Lower lobe of right lung (tissue), 2 donors: ENCODE measurements around the gene FABP7. TPM values are rescaled to one million over a fixed set of nuclear protein-coding genes. Genes with fewer than 3 reads are reported as not detected.

Source experiments
- ATAC-seq, 2 donors: fragments of 200-7000 bp; cut with Tn5 transposase; one replicate each; pipeline ENCODE4 v1.9.1; 2020 to 2022; ENCODE audit warnings: mild to moderate bottlenecking in 2 of 2, moderate library complexity in 2 of 2
- DNase-seq: peaks from one replicate; pipeline ENCODE4 v3.0.0-alpha.2; 2020
- H3K27ac ChIP-seq: fragments of 200-600 bp; one replicate; pipeline ENCODE4 v1.8.0; 2022
- H3K27me3 ChIP-seq: fragments of 200-600 bp; one replicate; pipeline ENCODE4 v1.8.0; 2022; ENCODE audit warnings: low read depth
- H3K36me3 ChIP-seq: fragments of 200-600 bp; one replicate; pipeline ENCODE4 v1.8.0; 2022; ENCODE audit warnings: mild to moderate bottlenecking
- H3K4me1 ChIP-seq: fragments of 200-600 bp; one replicate; pipeline ENCODE4 v1.8.0; 2022
- H3K4me3 ChIP-seq: fragments of 200-600 bp; one replicate; pipeline ENCODE4 v1.8.0; 2022; ENCODE audit warnings: mild to moderate bottlenecking
- H3K9me3 ChIP-seq: fragments of 200-600 bp; one replicate; pipeline ENCODE4 v1.8.0; 2022
- intact Hi-C: fragments of 100-400 bp; cut with DNase I; formaldehyde crosslinking; loops from one replicate; pipeline ENCODE4 v1.11.0; 2022
- total RNA-seq: library from RNA; stranded (reverse); fragmentation: NEBNext Ultra II Directional; extraction: Animal tissue kit (Norgen Biotek cat#: 25700); gene quantifications from one replicate; pipeline ENCODE4 v1.2.1, GENCODE V29; 2021
- TF ChIP-seq, protein P1 (sequence below): fragments of 200-600 bp; IDR thresholded peaks from one replicate; pipeline ENCODE4 v1.8.0; 2022; ENCODE audit warnings: antibody characterized with exemption, mild to moderate bottlenecking
- donor health status: DM: no; HTN: yes; CAD: no; lungs with severe emphysema.

FABP7 gene
- total RNA-seq, 1 donor from 2014 or later = not detected

DNA sequence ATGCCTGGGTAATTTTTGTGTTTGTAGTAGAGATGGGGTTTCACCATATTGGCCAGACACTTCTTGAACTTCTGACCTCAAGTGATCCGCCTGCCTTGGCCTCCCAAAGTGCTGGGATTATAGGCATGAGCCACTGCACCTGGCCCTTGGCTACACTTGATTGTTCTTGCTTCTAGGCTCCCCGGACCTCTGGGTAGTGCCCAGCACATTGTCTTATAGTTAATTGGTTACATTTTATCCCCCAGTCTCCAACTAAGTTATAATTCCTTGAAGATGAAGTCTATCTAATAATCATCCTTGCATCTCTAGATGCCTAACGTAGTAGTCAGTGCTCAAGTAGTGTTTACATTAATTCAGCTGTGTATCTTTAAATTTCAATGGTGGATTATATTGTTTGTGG is 21.4 kb downstream of the FABP7 start:
- no peak overlapping the region for H3K4me3 ChIP-seq
- H3K4me1 ChIP-seq = no peaks in the 10 kb centered on the region
- ATAC-seq (no peak), DNase-seq (no peak)
- H3K9me3 ChIP-seq = no peaks in the 10 kb centered on the region
- peaks cover 18% of the 10 kb centered on the region for H3K36me3 ChIP-seq
- intact Hi-C loops = no loop called here
- H3K27me3 ChIP-seq = no peaks in the 10 kb centered on the region
- H3K27ac ChIP-seq = no peak overlapping the region
- TF ChIP-seq, protein P1, sequence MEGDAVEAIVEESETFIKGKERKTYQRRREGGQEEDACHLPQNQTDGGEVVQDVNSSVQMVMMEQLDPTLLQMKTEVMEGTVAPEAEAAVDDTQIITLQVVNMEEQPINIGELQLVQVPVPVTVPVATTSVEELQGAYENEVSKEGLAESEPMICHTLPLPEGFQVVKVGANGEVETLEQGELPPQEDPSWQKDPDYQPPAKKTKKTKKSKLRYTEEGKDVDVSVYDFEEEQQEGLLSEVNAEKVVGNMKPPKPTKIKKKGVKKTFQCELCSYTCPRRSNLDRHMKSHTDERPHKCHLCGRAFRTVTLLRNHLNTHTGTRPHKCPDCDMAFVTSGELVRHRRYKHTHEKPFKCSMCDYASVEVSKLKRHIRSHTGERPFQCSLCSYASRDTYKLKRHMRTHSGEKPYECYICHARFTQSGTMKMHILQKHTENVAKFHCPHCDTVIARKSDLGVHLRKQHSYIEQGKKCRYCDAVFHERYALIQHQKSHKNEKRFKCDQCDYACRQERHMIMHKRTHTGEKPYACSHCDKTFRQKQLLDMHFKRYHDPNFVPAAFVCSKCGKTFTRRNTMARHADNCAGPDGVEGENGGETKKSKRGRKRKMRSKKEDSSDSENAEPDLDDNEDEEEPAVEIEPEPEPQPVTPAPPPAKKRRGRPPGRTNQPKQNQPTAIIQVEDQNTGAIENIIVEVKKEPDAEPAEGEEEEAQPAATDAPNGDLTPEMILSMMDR = no peak

DNA sequence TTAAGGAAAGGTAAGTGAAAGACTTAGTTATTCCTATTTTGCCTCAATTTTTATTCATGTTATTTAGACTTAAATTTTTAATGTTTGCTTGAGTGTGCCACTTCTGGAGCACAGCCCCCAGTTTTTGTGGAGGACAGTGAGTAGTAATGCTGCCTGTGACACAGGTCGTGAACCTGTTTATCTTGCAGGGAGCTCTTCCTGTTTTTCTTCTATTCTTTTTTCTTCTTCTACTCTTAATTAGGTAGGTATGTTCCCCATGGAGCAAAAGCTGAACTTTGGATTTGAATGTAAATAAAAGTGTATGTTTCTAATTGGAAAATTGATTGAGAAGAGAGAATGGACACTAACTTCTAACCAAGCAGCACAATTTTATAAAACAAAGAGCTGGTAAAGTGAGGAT is 21.9 kb downstream of the FABP7 start:
- ATAC-seq (no peak), DNase-seq (no peak)
- no peak overlapping the region for H3K27ac ChIP-seq
- TF ChIP-seq, protein P1 = no peak
- no peaks in the 10 kb centered on the region for H3K9me3 ChIP-seq
- intact Hi-C loops = no loop called here
- peaks cover 18% of the 10 kb centered on the region for H3K36me3 ChIP-seq
- no peaks in the 10 kb centered on the region for H3K4me1 ChIP-seq
- H3K27me3 ChIP-seq = no peaks in the 10 kb centered on the region
- H3K4me3 ChIP-seq = no peak overlapping the region

DNA sequence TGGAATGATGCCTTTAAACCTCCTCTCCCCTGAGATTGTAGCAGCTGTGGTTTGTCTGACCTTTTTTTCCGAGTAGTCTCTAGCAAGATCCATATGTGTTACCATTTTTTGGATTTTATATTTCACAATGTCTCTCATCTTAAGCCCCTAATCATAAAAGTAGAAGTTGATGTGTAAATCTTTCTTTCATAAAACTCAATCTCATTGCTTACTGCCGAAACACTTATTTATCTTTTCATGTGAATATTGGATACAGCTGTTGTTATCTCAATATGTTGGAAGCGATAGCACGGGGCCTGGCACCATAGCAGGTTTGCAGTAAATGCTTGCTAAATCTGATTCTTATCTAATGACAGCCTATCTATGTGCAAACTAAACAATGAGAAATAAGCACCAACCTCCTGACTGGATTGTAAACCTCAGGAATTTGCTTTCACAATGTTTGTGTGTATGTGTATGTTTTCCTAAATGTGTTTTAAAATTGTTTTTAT is 23.7 kb downstream of the FABP7 start:
- H3K36me3 ChIP-seq = peaks cover 13% of the 10 kb centered on the region
- H3K4me3 ChIP-seq = no peak overlapping the region
- intact Hi-C loops = no loop called here
- no peaks in the 10 kb centered on the region for H3K4me1 ChIP-seq
- no peak for DNase-seq
- no peaks in the 10 kb centered on the region for H3K9me3 ChIP-seq
- ATAC-seq = no peak
- H3K27me3 ChIP-seq = no peaks in the 10 kb centered on the region
- TF ChIP-seq, protein P1 = no peak
- no peak overlapping the region for H3K27ac ChIP-seq

DNA sequence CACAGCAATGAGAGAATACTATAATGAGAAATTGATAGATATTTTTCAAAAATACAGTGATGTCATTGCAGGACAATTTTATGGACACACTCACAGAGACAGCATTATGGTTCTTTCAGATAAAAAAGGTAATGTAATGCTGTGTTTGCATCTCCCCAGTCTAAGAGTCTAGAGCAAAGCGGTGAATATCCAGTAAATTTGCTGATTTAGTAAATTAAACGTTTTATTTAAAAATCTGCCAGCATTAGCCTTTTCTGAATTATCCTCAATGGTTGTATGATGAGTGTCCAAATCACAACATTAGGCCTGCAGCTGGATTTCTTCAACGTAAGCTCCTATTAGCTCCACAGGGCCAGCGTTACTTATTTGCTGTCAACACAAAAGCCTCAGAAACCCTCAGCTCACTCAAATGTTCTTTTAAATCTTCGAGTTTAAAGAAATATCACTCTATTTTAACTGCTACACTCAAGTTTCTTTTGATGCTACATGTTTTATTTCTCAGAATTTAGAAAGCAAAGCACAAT is 25.5 kb downstream of the FABP7 start:
- H3K4me3 ChIP-seq = no peak overlapping the region
- DNase-seq (no peak), ATAC-seq (no peak)
- H3K36me3 ChIP-seq = peaks cover 13% of the 10 kb centered on the region
- H3K27me3 ChIP-seq = no peaks in the 10 kb centered on the region
- no peaks in the 10 kb centered on the region for H3K9me3 ChIP-seq
- H3K27ac ChIP-seq = peak overlapping the region; percentile 22
- no peaks in the 10 kb centered on the region for H3K4me1 ChIP-seq
- TF ChIP-seq, protein P1 = no peak
- intact Hi-C loops = no loop called here

DNA sequence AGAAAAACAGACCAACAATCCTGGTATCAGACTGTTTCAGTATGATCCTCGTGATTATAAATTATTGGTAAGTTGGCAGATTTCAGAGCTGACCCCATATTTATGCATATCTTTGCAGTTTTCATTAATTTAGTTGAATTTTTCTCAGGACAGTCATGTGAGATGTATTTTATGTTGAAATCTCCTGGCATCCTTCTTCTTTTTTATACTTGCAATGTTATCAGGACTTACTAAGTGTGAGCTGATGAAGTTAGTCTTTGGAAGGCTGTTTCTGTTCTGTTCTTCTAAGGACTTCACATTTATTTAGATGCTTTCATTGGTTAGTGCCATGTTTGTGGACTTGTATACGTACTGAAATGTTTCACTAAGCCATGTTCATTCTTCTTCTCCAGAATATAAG is 26.8 kb downstream of the FABP7 start:
- TF ChIP-seq, protein P1 = no peak
- H3K4me1 ChIP-seq = no peaks in the 10 kb centered on the region
- H3K27ac ChIP-seq = peak overlapping the region; percentile 28
- H3K27me3 ChIP-seq = no peaks in the 10 kb centered on the region
- ATAC-seq (peak in 1 of 2 donors; percentile 55), DNase-seq (no peak)
- H3K4me3 ChIP-seq = no peak overlapping the region
- H3K36me3 ChIP-seq = peaks cover 13% of the 10 kb centered on the region
- intact Hi-C loops = no loop called here
- H3K9me3 ChIP-seq = no peaks in the 10 kb centered on the region
